Kidney epithelial cell (primary cell): ENCODE data around the gene CREB5. TPM values are rescaled to one million over a fixed set of nuclear protein-coding genes. Genes with fewer than 3 reads are reported as not detected.

ENCODE experiments used
- DNase-seq: peaks from one replicate; pipeline ENCODE4 v3.0.0-alpha.2; 2010; ENCODE audit warnings: low read depth
- H3K27me3 ChIP-seq: 2 replicates; pipeline ENCODE4 v1.6.0; 2011; ENCODE audit warnings: low read length; ENCODE audit not compliant: control insufficient read depth, insufficient read depth
- H3K36me3 ChIP-seq: 2 replicates; pipeline ENCODE4 v1.5.1; 2011; ENCODE audit warnings: low read length; ENCODE audit not compliant: control insufficient read depth, insufficient read depth
- H3K4me3 ChIP-seq: 2 replicates; pipeline ENCODE4 v1.5.1; 2011; ENCODE audit warnings: low read depth, mild to moderate bottlenecking, control low read depth, low read length
- total RNA-seq: library from RNA; depleted of rRNA; stranded (reverse); fragments of >200 nt; gene quantifications from 2 replicates; pipeline ENCODE4 v1.2.3, GENCODE V29; 2015
- TF ChIP-seq, protein P1 (sequence below): IDR thresholded peaks from 2 replicates; pipeline ENCODE4 v1.5.1; 2011; ENCODE audit warnings: mild to moderate bottlenecking, moderate library complexity, low read length, control low read depth, inconsistent platforms; ENCODE audit not compliant: insufficient read depth, poor library complexity, severe bottlenecking

Gene CREB5
- total RNA-seq, 1 donor from 2014 or later, result 27.9 TPM

DNA sequence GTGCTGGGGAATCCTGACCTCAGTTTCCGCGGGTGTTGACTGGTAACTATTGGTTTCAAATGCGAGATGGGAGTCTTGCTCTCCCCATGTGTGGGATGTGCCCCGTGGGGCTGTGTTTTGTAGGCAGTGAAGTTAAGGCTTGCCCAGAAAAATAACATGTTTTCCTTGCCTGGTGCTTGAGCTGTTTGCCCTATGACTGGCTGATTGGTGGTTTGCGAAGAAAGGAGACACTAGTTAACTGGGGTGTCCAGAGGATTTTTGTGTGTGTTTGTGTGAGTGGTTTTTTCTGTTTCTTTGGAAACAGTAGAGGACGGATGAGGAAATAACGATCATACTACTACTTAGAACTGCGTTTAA lies 61.9 kb downstream of the CREB5 start:
- no peaks in the 10 kb centered on the region for H3K27me3 ChIP-seq
- TF ChIP-seq, protein P1, sequence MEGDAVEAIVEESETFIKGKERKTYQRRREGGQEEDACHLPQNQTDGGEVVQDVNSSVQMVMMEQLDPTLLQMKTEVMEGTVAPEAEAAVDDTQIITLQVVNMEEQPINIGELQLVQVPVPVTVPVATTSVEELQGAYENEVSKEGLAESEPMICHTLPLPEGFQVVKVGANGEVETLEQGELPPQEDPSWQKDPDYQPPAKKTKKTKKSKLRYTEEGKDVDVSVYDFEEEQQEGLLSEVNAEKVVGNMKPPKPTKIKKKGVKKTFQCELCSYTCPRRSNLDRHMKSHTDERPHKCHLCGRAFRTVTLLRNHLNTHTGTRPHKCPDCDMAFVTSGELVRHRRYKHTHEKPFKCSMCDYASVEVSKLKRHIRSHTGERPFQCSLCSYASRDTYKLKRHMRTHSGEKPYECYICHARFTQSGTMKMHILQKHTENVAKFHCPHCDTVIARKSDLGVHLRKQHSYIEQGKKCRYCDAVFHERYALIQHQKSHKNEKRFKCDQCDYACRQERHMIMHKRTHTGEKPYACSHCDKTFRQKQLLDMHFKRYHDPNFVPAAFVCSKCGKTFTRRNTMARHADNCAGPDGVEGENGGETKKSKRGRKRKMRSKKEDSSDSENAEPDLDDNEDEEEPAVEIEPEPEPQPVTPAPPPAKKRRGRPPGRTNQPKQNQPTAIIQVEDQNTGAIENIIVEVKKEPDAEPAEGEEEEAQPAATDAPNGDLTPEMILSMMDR, result no peak
- DNase-seq, result no peak
- H3K36me3 ChIP-seq, result no peaks in the 10 kb centered on the region
- no peak overlapping the region for H3K4me3 ChIP-seq

DNA sequence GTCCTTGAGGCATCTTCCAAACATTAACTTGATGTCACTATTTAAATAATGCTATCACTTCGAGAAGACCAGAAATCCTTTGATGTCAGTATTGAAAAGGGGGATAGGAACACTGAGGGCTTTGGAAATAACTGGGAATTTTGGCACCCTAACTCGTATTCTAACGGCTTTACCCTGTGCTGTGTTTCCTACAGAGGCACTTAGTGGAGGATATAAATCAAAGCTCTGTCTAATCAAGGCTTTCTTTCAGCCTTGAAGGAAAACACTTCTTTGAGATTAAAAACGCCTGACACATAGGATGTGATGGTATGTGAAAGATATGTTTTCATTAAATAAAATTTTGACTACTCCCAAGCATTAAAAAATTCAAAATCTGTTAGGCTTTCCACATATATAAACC lies 62.3 kb downstream of the CREB5 start:
- no peak for DNase-seq
- no peak overlapping the region for H3K4me3 ChIP-seq
- no peaks in the 10 kb centered on the region for H3K36me3 ChIP-seq
- TF ChIP-seq, protein P1, result no peak
- H3K27me3 ChIP-seq, result no peaks in the 10 kb centered on the region

DNA sequence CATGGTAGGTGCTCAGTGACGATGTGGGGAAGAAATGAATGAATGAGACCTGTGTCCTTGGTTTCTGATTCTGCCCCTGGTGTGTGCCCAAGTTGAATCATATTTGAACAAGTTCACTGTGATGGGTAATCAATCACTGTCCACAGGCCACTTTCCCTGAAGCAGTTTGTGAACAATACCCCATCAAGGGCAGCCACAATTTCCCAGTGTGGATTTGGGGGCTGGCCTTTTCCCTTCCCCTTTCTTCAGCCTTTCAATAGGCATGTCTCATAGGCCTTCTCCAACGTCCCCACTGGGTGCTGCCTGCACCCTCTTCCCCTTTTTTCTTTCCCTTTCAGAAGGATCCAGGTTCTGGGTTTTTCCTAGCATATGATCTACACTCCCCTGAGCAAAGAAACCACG lies 64.7 kb downstream of the CREB5 start:
- Histone ChIP-seq H3K36me3 (no peaks in the 10 kb centered on the region), H3K27me3 (no peaks in the 10 kb centered on the region), H3K4me3 (no peak overlapping the region)
- no peak for DNase-seq
- TF ChIP-seq, protein P1, result no peak

DNA sequence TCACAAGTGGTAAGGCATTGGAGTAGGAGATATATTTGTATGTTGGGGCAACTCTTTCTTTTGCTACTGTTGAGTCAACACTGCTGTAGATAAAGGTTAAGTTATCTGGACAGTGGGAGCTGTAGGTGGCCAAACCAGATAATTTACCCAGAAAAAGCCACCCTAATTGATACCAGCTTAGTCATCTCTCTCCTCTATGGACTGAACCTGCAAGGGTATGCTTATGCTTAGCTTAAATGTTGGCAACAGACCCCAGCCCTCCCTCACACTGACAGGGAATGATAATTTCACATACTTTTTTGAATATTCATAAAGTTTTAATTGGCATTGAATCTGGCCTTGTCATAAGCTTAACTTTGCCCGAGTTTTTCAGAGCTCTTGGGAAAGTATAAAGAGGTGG lies 66.3 kb downstream of the CREB5 start:
- DNase-seq, result no peak
- Histone ChIP-seq H3K4me3 (no peak overlapping the region), H3K36me3 (no peaks in the 10 kb centered on the region), H3K27me3 (no peaks in the 10 kb centered on the region)
- TF ChIP-seq, protein P1, result no peak

DNA sequence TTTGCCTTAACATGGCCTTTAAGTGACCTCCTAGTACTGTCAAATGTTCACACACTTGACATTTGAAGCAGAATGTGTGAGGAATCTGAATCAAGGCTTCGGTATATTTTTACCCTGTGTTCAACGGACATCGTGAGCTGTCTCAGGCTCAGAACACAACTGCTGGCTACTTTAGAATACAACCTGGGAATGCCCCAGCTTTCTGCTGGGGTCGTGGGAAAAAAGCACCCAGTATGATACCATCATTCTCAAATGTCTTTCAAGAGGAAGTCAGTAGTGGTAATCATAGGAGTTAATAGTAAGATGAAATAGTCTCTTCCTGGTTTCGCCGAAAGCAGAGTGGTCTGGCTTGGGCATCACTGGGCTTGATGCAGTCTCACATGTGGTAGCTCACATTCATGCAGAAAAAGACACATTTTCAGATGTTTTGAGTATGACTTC lies 67.2 kb downstream of the CREB5 start:
- TF ChIP-seq, protein P1, result no peak
- DNase-seq, result no peak
- no peaks in the 10 kb centered on the region for H3K36me3 ChIP-seq
- H3K4me3 ChIP-seq, result no peak overlapping the region
- H3K27me3 ChIP-seq, result no peaks in the 10 kb centered on the region

DNA sequence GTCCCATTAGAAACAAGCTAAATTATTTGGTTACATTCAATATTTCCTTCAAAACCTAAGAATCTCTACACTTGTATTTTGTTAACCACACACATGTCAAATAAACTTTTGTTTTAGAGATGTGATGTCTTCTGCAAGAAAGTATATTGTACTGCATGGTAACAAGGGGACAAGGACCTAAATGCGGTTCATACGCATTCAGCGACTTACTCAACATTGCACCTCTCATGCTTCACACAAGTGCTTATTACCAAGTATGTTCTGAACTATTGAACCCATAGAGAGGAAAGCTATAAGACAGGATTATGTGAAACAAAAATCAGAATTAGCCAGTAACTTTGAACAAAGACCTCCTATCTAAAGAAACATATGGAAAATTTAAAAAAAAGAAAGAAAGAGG lies 68.3 kb downstream of the CREB5 start:
- TF ChIP-seq, protein P1, result no peak
- H3K36me3 ChIP-seq, result no peaks in the 10 kb centered on the region
- no peak for DNase-seq
- no peaks in the 10 kb centered on the region for H3K27me3 ChIP-seq
- H3K4me3 ChIP-seq, result no peak overlapping the region
